ENCODE data around the gene ACBD6.
"Not testable (repeated sequence)": the region's sequence is repeated elsewhere in the genome, so short reads cannot be mapped to it uniquely, and the experiment has no call there.

The ACBD6 gene

DNA sequence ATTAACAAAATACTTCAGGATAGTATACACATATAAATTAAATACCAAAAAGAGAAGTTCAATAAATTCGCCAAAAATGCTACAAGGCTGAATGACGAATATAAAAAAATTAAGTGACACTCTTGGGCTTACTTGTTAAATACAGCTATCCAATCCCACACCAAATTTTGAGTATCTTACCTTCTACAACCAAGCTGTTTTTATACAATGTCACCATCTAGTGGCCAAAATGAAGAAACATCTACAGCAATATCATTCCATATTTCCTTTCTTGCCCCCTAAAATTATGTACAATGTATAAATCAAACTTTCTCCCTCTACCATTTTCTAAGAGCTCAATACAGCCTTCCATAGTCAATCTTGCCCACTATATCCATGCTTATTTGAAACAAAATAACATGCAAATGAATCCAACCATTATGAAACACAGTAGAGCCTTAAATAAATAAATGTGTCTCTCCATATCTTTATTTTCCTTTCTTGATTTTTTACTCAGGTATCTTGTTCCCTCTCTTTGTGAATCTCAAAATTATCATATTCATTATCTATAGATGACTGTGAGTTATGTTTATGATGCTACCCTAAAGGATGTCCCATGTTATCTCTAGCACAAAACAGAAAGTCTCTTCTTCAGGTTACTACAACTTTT, 86.3 kb downstream of the ACBD6 start:
- Histone ChIP-seq H3K36me3 (ENCODE audit: control insufficient read depth, insufficient read depth, low read length) (peaks cover 8% of the 10 kb centered on the region), H3K27ac (ENCODE audit: low read depth, low read length, severe bottlenecking) (no peak overlapping the region), H3K9me3 (ENCODE audit: control insufficient read depth, low read length) (no peaks in the 10 kb centered on the region), H3K4me3 (ENCODE audit: extremely low read depth, insufficient read depth, low read length, poor library complexity, severe bottlenecking) (no peak overlapping the region), H3K4me1 (ENCODE audit: control insufficient read depth, insufficient read depth, low read length, poor library complexity, severe bottlenecking) (no peaks in the 10 kb centered on the region)
- 60% methylated on average over 1 of the region's 2 CpGs; no CpG with 5 or more reads in 1 of the 2 experiments for WGBS, 2 experiments (ENCODE audit: insufficient coverage in 2 of 2)

DNA sequence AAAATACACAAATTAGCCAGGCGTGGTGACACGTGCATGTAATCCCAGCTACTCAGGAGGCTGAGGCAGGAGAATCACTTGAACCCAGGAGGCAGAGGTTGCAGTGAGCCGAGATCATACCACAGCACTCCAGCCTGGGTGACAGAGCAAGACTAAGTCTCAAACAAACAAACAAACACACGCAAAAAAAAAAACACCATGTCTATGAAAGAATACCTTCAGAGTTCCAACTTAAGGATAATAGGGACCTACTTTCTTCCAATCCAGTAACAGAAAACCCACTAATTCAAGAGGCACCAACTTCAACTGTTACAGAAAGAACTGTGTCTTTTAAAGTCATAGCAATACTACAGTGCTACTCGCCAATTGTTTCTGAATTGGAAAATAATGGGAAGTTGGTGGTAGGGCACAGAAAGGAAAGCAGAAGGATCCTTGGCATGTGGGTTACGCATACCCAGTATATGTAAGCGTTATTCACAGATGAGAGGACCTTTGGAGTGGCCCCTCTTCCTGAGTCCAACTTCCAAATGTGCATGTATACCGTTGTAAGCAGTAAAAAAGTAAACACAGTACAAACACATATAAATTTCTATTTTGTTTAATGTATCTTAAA, 87.0 kb downstream of the ACBD6 start:
- Histone ChIP-seq H3K9me3 (ENCODE audit: control insufficient read depth, low read length) (no peaks in the 10 kb centered on the region), H3K4me1 (ENCODE audit: control insufficient read depth, insufficient read depth, low read length, poor library complexity, severe bottlenecking) (no peaks in the 10 kb centered on the region), H3K4me3 (ENCODE audit: extremely low read depth, insufficient read depth, low read length, poor library complexity, severe bottlenecking) (no peak overlapping the region), H3K36me3 (ENCODE audit: control insufficient read depth, insufficient read depth, low read length) (peaks cover 3% of the 10 kb centered on the region), H3K27ac (ENCODE audit: low read depth, low read length, severe bottlenecking) (no peak overlapping the region)
- WGBS, 2 experiments (ENCODE audit: insufficient coverage in 2 of 2), result 87 to 100% methylated on average over 3 to 6 of the region's 8 CpGs

DNA sequence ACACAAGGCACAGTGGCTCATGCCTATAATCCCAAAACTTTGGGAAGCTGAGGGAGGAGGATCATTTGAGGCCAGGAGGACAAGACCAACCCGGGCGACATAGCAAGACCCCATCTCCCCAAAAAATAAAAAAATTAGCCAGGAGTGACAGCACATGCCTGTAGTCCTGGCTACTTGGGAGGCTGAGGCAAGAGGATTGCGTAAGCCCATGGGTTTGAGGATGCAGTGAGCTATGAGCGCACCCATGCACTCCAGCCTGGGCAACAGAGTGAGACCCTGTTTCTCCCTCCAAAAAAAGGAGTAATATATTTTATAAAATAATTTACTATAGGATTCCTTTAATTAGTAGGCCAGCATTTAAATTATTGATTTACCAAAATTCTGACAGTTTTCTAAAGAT, 89.8 kb downstream of the ACBD6 start:
- no peak overlapping the region for H3K4me3 ChIP-seq (ENCODE audit: extremely low read depth, insufficient read depth, low read length, poor library complexity, severe bottlenecking)
- peaks cover 3% of the 10 kb centered on the region for H3K36me3 ChIP-seq (ENCODE audit: control insufficient read depth, insufficient read depth, low read length)
- 100% methylated on average over 1 of the region's 4 CpGs for WGBS, 2 experiments (ENCODE audit: insufficient coverage in 2 of 2)
- no peak overlapping the region for H3K27ac ChIP-seq (ENCODE audit: low read depth, low read length, severe bottlenecking)
- no peaks in the 10 kb centered on the region for H3K9me3 ChIP-seq (ENCODE audit: control insufficient read depth, low read length)
- no peaks in the 10 kb centered on the region for H3K4me1 ChIP-seq (ENCODE audit: control insufficient read depth, insufficient read depth, low read length, poor library complexity, severe bottlenecking)

DNA sequence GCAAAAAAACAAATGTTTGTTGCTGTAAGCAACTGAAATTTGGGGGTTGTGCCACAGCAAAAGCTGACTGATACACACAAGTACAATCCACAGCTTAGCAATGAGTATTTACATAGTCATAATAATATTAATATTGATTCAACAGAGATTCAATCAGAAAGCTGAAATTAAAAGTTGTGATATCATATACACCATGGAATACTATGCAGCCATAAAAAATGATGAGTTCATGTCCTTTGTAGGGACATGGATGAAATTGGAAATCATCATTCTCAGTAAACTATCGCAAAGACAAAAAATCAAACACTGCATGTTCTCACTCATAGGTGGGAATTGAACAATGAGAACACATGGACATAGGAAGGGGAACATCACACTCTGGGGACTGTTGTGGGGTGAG, 94.2 kb downstream of the ACBD6 start:
- H3K4me1 ChIP-seq (ENCODE audit: control insufficient read depth, insufficient read depth, low read length, poor library complexity, severe bottlenecking); H3K9me3 ChIP-seq (ENCODE audit: control insufficient read depth, low read length); H3K36me3 ChIP-seq (ENCODE audit: control insufficient read depth, insufficient read depth, low read length); H3K27ac ChIP-seq (ENCODE audit: low read depth, low read length, severe bottlenecking); H3K4me3 ChIP-seq (ENCODE audit: extremely low read depth, insufficient read depth, low read length, poor library complexity, severe bottlenecking): not testable (repeated sequence)
- no CpG with 5 or more reads among the region's 1 CpG for WGBS, 2 experiments (ENCODE audit: insufficient coverage in 2 of 2)

DNA sequence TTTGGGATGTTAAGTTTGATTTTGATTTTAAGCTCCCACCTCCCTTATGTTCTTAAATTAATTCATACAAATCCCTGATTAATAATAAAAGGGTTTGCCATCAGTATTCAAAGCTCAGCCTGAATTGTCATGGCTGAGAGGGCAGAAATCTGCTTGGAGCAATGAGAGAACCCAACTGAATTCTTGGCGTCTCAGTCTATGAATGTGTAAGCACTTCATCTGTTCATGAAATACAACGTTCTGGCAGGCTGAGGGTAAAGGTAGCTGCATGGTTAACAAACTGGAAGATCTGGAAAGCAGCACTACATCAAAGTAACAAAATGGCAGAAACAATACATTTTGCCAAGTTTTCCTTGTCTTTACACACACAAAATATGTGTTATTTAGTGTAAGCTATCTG, 95.3 kb downstream of the ACBD6 start:
- Histone ChIP-seq H3K4me1 (ENCODE audit: control insufficient read depth, insufficient read depth, low read length, poor library complexity, severe bottlenecking) (no peaks in the 10 kb centered on the region), H3K9me3 (ENCODE audit: control insufficient read depth, low read length) (no peaks in the 10 kb centered on the region), H3K4me3 (ENCODE audit: extremely low read depth, insufficient read depth, low read length, poor library complexity, severe bottlenecking) (no peak overlapping the region), H3K27ac (ENCODE audit: low read depth, low read length, severe bottlenecking) (no peak overlapping the region), H3K36me3 (ENCODE audit: control insufficient read depth, insufficient read depth, low read length) (peaks cover 3% of the 10 kb centered on the region)
- WGBS, 2 experiments (ENCODE audit: insufficient coverage in 2 of 2), result 76 to 100% methylated on average over 1 to 2 of the region's 2 CpGs

DNA sequence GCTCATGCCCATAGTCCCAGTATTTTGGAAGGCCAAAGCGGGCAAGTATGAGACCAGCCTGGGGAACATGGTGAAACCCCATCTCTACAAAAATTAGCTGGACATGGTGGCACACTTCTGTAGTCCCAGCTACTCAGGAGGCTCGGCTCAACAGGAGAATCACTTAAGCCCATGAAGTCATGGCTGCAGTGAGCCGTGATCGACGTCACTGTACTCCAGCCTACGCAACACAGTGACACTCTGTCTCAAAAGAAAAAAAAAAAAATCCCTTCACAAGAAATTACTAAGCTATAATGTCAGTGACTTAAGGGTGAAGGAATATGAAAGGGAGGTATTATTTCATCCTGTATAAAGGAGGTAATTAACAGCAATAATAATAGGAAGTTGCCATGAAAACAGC, 99.8 kb downstream of the ACBD6 start:
- Histone ChIP-seq H3K4me1 (ENCODE audit: control insufficient read depth, insufficient read depth, low read length, poor library complexity, severe bottlenecking) (no peaks in the 10 kb centered on the region), H3K9me3 (ENCODE audit: control insufficient read depth, low read length) (no peaks in the 10 kb centered on the region), H3K36me3 (ENCODE audit: control insufficient read depth, insufficient read depth, low read length) (no peaks in the 10 kb centered on the region), H3K27ac (ENCODE audit: low read depth, low read length, severe bottlenecking) (no peak overlapping the region), H3K4me3 (ENCODE audit: extremely low read depth, insufficient read depth, low read length, poor library complexity, severe bottlenecking) (no peak overlapping the region)
- 64 to 75% methylated on average over 2 of the region's 6 CpGs for WGBS, 2 experiments (ENCODE audit: insufficient coverage in 2 of 2)

DNA sequence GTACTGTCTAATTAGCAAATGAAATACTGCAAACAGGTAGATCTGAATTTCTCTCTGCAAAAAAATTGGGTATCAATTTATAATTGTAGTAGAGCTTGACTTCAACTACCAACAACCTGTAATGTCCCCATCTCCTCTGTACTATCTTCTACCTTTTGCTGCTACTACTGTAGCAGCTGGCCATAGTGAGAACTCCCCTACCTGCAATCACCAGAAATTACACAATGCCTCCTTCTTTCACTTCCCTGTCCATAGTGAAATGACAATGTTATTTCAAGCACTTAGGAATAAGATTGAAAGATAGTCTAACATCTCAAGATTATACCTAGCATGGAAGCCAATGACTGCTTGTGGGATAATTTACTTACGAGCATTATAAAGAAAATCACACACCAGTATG, 100.4 kb downstream of the ACBD6 start:
- H3K4me3 ChIP-seq (ENCODE audit: extremely low read depth, insufficient read depth, low read length, poor library complexity, severe bottlenecking), result no peak overlapping the region
- H3K4me1 ChIP-seq (ENCODE audit: control insufficient read depth, insufficient read depth, low read length, poor library complexity, severe bottlenecking), result no peaks in the 10 kb centered on the region
- no peak overlapping the region for H3K27ac ChIP-seq (ENCODE audit: low read depth, low read length, severe bottlenecking)
- no CpG with 5 or more reads among the region's 1 CpG for WGBS, 2 experiments (ENCODE audit: insufficient coverage in 2 of 2)
- no peaks in the 10 kb centered on the region for H3K36me3 ChIP-seq (ENCODE audit: control insufficient read depth, insufficient read depth, low read length)
- H3K9me3 ChIP-seq (ENCODE audit: control insufficient read depth, low read length), result no peaks in the 10 kb centered on the region

DNA sequence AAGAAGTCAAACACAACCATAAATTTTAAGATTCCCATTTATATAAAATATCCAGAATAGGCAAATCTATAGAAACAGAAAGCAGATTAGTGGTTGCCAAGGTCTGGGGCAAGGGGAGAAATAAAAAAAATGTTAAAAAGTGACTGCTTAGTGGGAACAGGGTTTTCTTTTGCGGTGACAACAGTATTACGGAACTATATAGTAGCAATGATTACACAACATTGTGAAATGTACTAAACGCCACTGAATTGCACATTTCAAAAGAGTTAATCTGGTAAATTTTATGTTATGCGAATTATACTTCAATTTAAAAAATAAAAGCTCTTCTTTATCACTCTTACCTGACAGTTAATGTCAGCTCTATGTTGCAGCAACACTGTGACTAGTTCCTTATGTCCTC, 105.2 kb downstream of the ACBD6 start:
- H3K27ac ChIP-seq (ENCODE audit: low read depth, low read length, severe bottlenecking), result no peak overlapping the region
- WGBS, 2 experiments (ENCODE audit: insufficient coverage in 2 of 2), result 70% methylated on average over 2 of the region's 4 CpGs; no CpG with 5 or more reads in 1 of the 2 experiments
- H3K36me3 ChIP-seq (ENCODE audit: control insufficient read depth, insufficient read depth, low read length), result peaks cover 9% of the 10 kb centered on the region
- no peaks in the 10 kb centered on the region for H3K9me3 ChIP-seq (ENCODE audit: control insufficient read depth, low read length)
- H3K4me3 ChIP-seq (ENCODE audit: extremely low read depth, insufficient read depth, low read length, poor library complexity, severe bottlenecking), result no peak overlapping the region
- H3K4me1 ChIP-seq (ENCODE audit: control insufficient read depth, insufficient read depth, low read length, poor library complexity, severe bottlenecking), result no peaks in the 10 kb centered on the region

DNA sequence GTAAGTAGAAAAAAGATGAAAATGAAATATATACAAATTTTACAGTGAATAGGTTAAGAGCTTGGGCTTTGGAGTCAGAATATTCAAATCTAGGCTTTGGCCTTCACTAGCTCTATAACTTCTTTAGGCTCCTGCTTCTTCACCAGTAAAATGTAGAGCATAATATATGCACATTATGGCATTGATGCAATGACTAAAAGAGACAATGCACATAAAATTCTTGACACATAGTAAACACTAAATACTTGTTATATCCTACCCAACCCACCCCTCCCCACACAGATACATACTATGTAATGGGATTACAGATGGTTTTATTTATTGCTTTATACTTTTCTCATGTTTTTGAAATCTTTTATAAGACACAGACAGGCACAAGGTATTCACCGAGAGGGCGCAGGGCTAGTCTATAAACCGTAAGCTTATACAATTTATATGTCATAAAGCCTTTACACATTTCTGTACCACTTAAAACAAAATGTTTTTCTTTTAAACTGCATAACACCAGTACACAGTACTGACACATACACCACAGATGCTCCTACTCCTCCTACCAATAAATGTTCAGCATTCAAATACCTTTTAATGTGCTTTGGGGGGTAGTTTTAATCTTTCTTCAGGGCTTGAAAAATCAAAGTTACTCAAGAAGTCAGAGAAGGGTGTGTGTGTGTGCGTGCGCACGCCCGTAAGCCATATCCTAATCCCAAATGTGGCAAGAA, 109.8 kb downstream of the ACBD6 start:
- no peak overlapping the region for H3K27ac ChIP-seq (ENCODE audit: low read depth, low read length, severe bottlenecking)
- H3K4me1 ChIP-seq (ENCODE audit: control insufficient read depth, insufficient read depth, low read length, poor library complexity, severe bottlenecking), result no peaks in the 10 kb centered on the region
- no peak overlapping the region for H3K4me3 ChIP-seq (ENCODE audit: extremely low read depth, insufficient read depth, low read length, poor library complexity, severe bottlenecking)
- peaks cover 9% of the 10 kb centered on the region for H3K36me3 ChIP-seq (ENCODE audit: control insufficient read depth, insufficient read depth, low read length)
- 80 to 92% methylated on average over 3 to 7 of the region's 7 CpGs for WGBS, 2 experiments (ENCODE audit: insufficient coverage in 2 of 2)
- no peaks in the 10 kb centered on the region for H3K9me3 ChIP-seq (ENCODE audit: control insufficient read depth, low read length)

DNA sequence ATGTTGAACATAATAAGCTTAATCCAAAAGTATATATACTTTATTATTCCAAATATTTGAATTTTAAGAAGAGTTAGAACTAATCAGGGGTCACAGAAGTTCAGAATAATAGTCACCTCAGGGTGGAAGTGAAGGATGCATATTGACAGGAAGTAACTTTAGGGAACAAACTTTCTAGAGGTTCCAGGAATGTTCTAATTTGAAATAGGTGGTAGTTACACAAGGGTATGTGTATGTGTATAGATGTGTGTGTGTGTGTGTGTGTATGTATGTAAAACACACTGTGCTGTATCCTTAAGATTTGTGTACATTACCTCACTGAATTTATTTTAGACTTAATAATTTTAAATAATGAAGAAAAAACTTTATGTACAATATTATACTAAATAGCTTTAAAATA, 110.4 kb downstream of the ACBD6 start:
- Histone ChIP-seq H3K4me1 (ENCODE audit: control insufficient read depth, insufficient read depth, low read length, poor library complexity, severe bottlenecking) (no peaks in the 10 kb centered on the region), H3K9me3 (ENCODE audit: control insufficient read depth, low read length) (no peaks in the 10 kb centered on the region), H3K36me3 (ENCODE audit: control insufficient read depth, insufficient read depth, low read length) (peaks cover 9% of the 10 kb centered on the region), H3K4me3 (ENCODE audit: extremely low read depth, insufficient read depth, low read length, poor library complexity, severe bottlenecking) (no peak overlapping the region), H3K27ac (ENCODE audit: low read depth, low read length, severe bottlenecking) (no peak overlapping the region)

DNA sequence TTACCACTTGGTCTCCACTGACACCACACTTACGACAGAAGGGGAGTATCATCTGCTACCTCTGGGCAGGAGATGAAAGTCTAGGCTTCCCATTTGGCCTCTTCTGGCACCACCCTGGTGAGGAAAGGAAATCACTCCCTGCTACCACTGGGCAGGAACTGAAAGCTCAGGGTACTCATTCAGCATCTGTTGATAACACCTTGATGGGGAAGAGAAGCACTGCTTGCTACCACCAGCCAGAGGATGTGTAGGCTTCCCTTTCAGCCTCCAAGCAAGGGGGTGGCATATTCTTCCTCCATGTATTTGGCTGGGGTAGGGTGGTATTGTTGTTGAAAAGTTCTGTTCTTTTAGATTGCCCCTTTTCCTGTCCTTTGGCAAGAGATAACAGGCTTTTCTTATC, 115.0 kb downstream of the ACBD6 start:
- peaks cover 9% of the 10 kb centered on the region for H3K9me3 ChIP-seq (ENCODE audit: control insufficient read depth, low read length)
- H3K27ac ChIP-seq (ENCODE audit: low read depth, low read length, severe bottlenecking), result no peak overlapping the region
- no peaks in the 10 kb centered on the region for H3K4me1 ChIP-seq (ENCODE audit: control insufficient read depth, insufficient read depth, low read length, poor library complexity, severe bottlenecking)
- no peak overlapping the region for H3K4me3 ChIP-seq (ENCODE audit: extremely low read depth, insufficient read depth, low read length, poor library complexity, severe bottlenecking)
- no CpG with 5 or more reads among the region's 1 CpG for WGBS, 2 experiments (ENCODE audit: insufficient coverage in 2 of 2)
- H3K36me3 ChIP-seq (ENCODE audit: control insufficient read depth, insufficient read depth, low read length), result no peaks in the 10 kb centered on the region

All from mesodermal cell (in vitro differentiated cells).